ENCODE data around the gene TCF3. TPM values are rescaled to one million over a fixed set of nuclear protein-coding genes. Genes with fewer than 3 reads are reported as not detected.

Gene TCF3
- total and polyA plus RNA-seq, 10 of the 15 experiments (the other 5 are each of a cell fraction or from before 2014, with no cell fraction given): 6.7 to 282 (median 70.7) TPM

DNA sequence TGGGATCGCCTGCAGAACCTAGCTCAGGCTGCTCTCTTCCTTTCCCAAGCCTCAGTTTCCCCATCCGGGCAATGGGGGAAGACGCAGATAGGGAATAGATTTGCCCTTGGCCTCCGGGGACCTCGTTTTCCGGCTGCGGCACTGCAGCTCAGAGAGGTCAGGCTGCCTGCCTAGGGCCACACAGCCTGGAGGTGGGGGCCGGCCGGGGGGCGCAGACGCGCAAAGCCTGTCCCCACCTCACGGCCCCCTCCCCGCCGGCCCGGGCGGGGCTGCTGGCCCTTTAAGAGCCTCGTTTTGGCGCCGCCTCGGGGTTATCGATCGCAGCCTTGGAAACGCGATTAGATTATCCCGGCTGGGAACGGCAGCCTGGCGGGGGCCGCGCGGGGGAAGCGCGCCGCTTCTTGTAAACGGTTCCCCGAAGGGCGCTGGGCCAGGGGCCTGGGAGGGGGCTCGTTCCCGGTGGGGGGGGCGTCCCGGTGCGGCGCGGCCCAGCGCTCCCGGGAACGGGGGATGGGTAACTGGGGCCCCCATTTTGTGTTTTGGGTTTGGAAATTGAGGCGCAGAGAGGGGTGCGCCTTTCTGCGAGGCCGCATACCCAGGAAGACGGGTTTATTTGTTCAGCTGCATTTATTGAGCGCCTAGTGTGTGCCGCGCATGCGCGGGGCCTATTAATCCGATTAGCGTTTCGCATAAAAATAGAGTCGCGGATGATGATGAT, 23.4 kb upstream of the TCF3 start:
- no TSS peak for BruUV-seq (replicated peaks)
- TF ChIP-seq CHD2 (IDR thresholded peaks at IDR 0.05; ENCODE audit: borderline replicate concordance, low read depth, low read length) (no peak), DPF2 (IDR thresholded peaks at IDR 0.05) (no peak), CREB1 (IDR thresholded peaks at IDR 0.05; ENCODE audit: low read depth) (no peak), BCL11A (IDR thresholded peaks at IDR 0.05; ENCODE audit: low read depth, low read length) (no peak), HCFC1 (IDR thresholded peaks at IDR 0.05; ENCODE audit: low read length) (no peak), RFX5 (IDR thresholded peaks at IDR 0.05; ENCODE audit: low read depth, low read length) (no peak), POU2F2 (IDR thresholded peaks at IDR 0.05; ENCODE audit: borderline replicate concordance, low read depth, low read length) (no peak), RELA (IDR thresholded peaks at IDR 0.05; ENCODE audit: borderline replicate concordance, partially characterized antibody) (no peak)
- TF ChIP-seq, protein P1, sequence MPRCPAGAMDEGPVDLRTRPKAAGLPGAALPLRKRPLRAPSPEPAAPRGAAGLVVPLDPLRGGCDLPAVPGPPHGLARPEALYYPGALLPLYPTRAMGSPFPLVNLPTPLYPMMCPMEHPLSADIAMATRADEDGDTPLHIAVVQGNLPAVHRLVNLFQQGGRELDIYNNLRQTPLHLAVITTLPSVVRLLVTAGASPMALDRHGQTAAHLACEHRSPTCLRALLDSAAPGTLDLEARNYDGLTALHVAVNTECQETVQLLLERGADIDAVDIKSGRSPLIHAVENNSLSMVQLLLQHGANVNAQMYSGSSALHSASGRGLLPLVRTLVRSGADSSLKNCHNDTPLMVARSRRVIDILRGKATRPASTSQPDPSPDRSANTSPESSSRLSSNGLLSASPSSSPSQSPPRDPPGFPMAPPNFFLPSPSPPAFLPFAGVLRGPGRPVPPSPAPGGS (IDR thresholded peaks at IDR 0.05; ENCODE audit: borderline replicate concordance, insufficient read depth, low read depth, low read length, poor library complexity, severe bottlenecking): no peak
- TF ChIP-seq, protein P2, sequence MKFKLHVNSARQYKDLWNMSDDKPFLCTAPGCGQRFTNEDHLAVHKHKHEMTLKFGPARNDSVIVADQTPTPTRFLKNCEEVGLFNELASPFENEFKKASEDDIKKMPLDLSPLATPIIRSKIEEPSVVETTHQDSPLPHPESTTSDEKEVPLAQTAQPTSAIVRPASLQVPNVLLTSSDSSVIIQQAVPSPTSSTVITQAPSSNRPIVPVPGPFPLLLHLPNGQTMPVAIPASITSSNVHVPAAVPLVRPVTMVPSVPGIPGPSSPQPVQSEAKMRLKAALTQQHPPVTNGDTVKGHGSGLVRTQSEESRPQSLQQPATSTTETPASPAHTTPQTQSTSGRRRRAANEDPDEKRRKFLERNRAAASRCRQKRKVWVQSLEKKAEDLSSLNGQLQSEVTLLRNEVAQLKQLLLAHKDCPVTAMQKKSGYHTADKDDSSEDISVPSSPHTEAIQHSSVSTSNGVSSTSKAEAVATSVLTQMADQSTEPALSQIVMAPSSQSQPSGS (IDR thresholded peaks at IDR 0.05; ENCODE audit: low read length): no peak
- TF ChIP-seq, protein P3, sequence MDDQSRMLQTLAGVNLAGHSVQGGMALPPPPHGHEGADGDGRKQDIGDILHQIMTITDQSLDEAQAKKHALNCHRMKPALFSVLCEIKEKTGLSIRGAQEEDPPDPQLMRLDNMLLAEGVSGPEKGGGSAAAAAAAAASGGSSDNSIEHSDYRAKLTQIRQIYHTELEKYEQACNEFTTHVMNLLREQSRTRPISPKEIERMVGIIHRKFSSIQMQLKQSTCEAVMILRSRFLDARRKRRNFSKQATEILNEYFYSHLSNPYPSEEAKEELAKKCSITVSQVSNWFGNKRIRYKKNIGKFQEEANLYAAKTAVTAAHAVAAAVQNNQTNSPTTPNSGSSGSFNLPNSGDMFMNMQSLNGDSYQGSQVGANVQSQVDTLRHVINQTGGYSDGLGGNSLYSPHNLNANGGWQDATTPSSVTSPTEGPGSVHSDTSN (IDR thresholded peaks at IDR 0.05; ENCODE audit: insufficient replicate concordance, low read depth, low read length): no peak
- H3K9me3 ChIP-seq (replicated peaks; ENCODE audit: control insufficient read depth, insufficient read depth, low read length): no peaks in the 10 kb centered on the region
- in situ Hi-C loops (cut with MboI) (no loop called here), intact Hi-C loops (cut with micrococcal nuclease; ENCODE audit: unreplicated experiment) (no loop called here)
- H3K79me2 ChIP-seq (ENCODE audit: control insufficient read depth, insufficient read depth, low read length): no peaks in the 10 kb centered on the region
- DNase-seq (ENCODE audit: low read depth, low spot score) (no peak), FAIRE-seq (no peak), ATAC-seq (no peak)
- ChIA-PET POLR2A (no interaction called here), RAD21 (ENCODE audit: unreplicated experiment) (no interaction called here), SMC1A (ENCODE audit: uncharacterized antibody, unreplicated experiment) (no interaction called here), CTCF (interaction anchor here (1.1 kb wide), 1 partner anchor 130 kb away, joined by 5 read pairs; no protein-coding TSS in a partner anchor)
- H3K36me3 ChIP-seq (ENCODE audit: control insufficient read depth in 2 of 2, insufficient read depth in 2 of 2, low read length in 1 of 2): no peaks in the 10 kb centered on the region
- H3K27me3 ChIP-seq (replicated peaks in 1 of 2; ENCODE audit: control insufficient read depth in 2 of 2, insufficient read depth in 2 of 2, low read length in 1 of 2): no peaks in the 10 kb centered on the region
- WGBS (ENCODE audit: insufficient coverage, insufficient replicate concordance, low lambda C conversion rate, missing lambda C conversion rate): 38% methylated on average over 54 of the region's 62 CpGs
- H3K9ac ChIP-seq (ENCODE audit: control insufficient read depth, insufficient read depth, low read length): no peak overlapping the region
- no peak overlapping the region for H3K4me3 ChIP-seq
- H3K4me2 ChIP-seq (ENCODE audit: control insufficient read depth, insufficient read depth): no peak overlapping the region
- no peak overlapping the region for H3K27ac ChIP-seq (ENCODE audit: control insufficient read depth, insufficient read depth)
- no peaks in the 10 kb centered on the region; the same call in 1 of the 2 replicates for H3K4me1 ChIP-seq (ENCODE audit: control insufficient read depth, insufficient read depth, low read length)
- no peak overlapping the region for H2AFZ ChIP-seq (ENCODE audit: control insufficient read depth, low read depth, low read length)
- H4K20me1 ChIP-seq (ENCODE audit: control insufficient read depth, insufficient read depth): no peaks in the 10 kb centered on the region

Measured in GM12878 (cell line).